Measurements from ENCODE around the gene DIP2A. TPM values are rescaled to one million over a fixed set of nuclear protein-coding genes. Genes with fewer than 3 reads are reported as not detected.

The DIP2A gene
- total RNA-seq, 2 donors from 2014 or later: 44.2 to 82.2 TPM

DNA sequence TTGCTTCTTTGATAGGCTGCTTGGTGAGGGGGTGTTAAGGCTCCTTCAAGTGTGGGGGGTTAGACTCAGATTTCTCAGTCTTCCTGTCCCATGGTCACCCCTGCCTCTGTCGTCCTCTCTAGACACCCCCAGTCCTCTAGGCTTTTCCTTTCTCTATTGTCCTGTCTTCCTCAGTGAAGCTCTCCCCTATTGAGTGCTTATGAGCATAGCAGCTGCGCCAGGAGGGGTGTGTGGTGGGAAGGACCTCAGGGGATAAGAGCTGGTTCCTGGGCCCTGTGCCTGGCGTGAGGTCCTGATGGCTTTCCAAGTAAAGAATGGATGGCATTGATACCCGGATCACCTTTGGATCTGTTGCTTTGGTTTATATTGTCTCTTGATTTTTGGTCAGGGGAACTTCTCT, 69.1 kb downstream of the DIP2A start:
- Histone ChIP-seq H3K9me3 (no peaks in the 10 kb centered on the region), H3K4me3 (no peak overlapping the region), H3K36me3 (no peaks in the 10 kb centered on the region), H3K27me3 (replicated peaks; ENCODE audit: insufficient read depth) (no peaks in the 10 kb centered on the region), H3K4me1 (replicated peaks) (no peaks in the 10 kb centered on the region), H3K27ac (no peak overlapping the region)
- DNase-seq (ENCODE audit: low spot score): no peak
- TF ChIP-seq POLR2AphosphoS5 (IDR thresholded peaks at IDR 0.05): no peak
- WGBS: 93% methylated on average over 4 of the region's 4 CpGs
- intact Hi-C loops (cut with DNase I): no loop called here

GRCh38 chr21:46532080-46532479, 73.4 kb downstream of the DIP2A start:
- Histone ChIP-seq H3K27ac (no peak overlapping the region), H3K27me3 (replicated peaks; ENCODE audit: insufficient read depth) (no peaks in the 10 kb centered on the region), H3K4me1 (replicated peaks) (no peaks in the 10 kb centered on the region), H3K4me3 (no peak overlapping the region), H3K9me3 (no peaks in the 10 kb centered on the region), H3K36me3 (no peaks in the 10 kb centered on the region)
- intact Hi-C loops (cut with DNase I): no loop called here
- TF ChIP-seq, protein P1, sequence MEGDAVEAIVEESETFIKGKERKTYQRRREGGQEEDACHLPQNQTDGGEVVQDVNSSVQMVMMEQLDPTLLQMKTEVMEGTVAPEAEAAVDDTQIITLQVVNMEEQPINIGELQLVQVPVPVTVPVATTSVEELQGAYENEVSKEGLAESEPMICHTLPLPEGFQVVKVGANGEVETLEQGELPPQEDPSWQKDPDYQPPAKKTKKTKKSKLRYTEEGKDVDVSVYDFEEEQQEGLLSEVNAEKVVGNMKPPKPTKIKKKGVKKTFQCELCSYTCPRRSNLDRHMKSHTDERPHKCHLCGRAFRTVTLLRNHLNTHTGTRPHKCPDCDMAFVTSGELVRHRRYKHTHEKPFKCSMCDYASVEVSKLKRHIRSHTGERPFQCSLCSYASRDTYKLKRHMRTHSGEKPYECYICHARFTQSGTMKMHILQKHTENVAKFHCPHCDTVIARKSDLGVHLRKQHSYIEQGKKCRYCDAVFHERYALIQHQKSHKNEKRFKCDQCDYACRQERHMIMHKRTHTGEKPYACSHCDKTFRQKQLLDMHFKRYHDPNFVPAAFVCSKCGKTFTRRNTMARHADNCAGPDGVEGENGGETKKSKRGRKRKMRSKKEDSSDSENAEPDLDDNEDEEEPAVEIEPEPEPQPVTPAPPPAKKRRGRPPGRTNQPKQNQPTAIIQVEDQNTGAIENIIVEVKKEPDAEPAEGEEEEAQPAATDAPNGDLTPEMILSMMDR (IDR thresholded peaks at IDR 0.05): no peak
- TF ChIP-seq POLR2A (IDR thresholded peaks at IDR 0.05) (no peak), POLR2AphosphoS5 (IDR thresholded peaks at IDR 0.05) (no peak)
- WGBS: 86% methylated on average over 7 of the region's 7 CpGs
- DNase-seq (ENCODE audit: low spot score): no peak

DNA sequence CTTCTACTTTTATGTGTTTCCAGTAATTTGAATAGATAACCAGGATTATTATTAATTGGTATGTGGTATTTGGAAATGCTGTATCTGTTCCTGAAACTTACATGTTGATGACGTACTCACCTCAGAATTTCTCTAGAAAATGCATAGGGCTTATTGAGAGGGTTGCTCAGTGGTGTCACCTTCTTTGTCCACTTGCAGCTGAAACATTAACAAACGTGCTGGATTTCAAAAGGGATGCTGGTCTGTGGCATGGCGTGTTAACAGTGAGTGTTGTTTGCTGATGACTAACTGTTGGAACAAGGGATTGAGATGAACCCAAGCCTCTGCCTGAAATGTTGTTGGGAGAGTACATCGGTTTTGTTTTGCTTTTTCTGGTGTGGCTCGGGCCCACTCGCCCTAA, 78.3 kb downstream of the DIP2A start:
- H3K27ac ChIP-seq: no peak overlapping the region
- 90% methylated on average over 6 of the region's 6 CpGs for WGBS
- no peak for DNase-seq (ENCODE audit: low spot score)
- no peaks in the 10 kb centered on the region for H3K27me3 ChIP-seq (replicated peaks; ENCODE audit: insufficient read depth)
- H3K4me1 ChIP-seq (replicated peaks): no peaks in the 10 kb centered on the region
- intact Hi-C loops (cut with DNase I): no loop called here
- no peaks in the 10 kb centered on the region for H3K9me3 ChIP-seq
- H3K4me3 ChIP-seq: no peak overlapping the region
- TF ChIP-seq, protein P1 (IDR thresholded peaks at IDR 0.05): no peak
- no peak for TF ChIP-seq POLR2A (IDR thresholded peaks at IDR 0.05)
- no peak for TF ChIP-seq POLR2AphosphoS5 (IDR thresholded peaks at IDR 0.05)
- H3K36me3 ChIP-seq: peaks cover 0 to 8% of the 10 kb centered on the region in 2 donors

DNA sequence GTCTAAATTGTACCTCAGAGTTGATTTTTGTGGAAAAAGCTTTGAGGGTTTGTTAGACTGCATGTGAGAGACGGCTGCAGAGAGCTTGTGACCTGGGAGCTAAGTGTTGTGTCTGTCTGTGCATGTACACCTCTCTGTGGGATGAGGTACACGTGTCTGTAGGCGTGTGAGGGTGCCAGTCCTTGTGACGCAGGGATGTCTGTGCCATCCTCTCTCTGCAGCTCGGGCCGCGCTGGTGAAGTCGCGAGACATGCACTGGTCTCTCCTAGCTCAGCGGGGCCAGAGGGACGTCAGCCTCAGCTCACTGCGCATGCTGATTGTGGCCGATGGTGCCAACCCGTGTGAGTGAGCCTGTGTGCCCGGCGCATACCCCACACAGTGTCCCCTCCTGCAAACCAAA, 79.6 kb downstream of the DIP2A start:
- no peak overlapping the region for H3K27ac ChIP-seq
- TF ChIP-seq POLR2AphosphoS5 (IDR thresholded peaks at IDR 0.05): no peak
- no peak for TF ChIP-seq POLR2A (IDR thresholded peaks at IDR 0.05)
- TF ChIP-seq, protein P1 (IDR thresholded peaks at IDR 0.05): no peak
- peaks cover 7 to 8% of the 10 kb centered on the region in 2 donors for H3K36me3 ChIP-seq
- no peaks in the 10 kb centered on the region for H3K9me3 ChIP-seq
- 94% methylated on average over 15 of the region's 16 CpGs for WGBS
- no peak overlapping the region for H3K4me3 ChIP-seq
- H3K27me3 ChIP-seq (replicated peaks; ENCODE audit: insufficient read depth): no peaks in the 10 kb centered on the region
- DNase-seq (ENCODE audit: low spot score): no peak
- intact Hi-C loops (cut with DNase I): no loop called here
- no peaks in the 10 kb centered on the region for H3K4me1 ChIP-seq (replicated peaks)

DNA sequence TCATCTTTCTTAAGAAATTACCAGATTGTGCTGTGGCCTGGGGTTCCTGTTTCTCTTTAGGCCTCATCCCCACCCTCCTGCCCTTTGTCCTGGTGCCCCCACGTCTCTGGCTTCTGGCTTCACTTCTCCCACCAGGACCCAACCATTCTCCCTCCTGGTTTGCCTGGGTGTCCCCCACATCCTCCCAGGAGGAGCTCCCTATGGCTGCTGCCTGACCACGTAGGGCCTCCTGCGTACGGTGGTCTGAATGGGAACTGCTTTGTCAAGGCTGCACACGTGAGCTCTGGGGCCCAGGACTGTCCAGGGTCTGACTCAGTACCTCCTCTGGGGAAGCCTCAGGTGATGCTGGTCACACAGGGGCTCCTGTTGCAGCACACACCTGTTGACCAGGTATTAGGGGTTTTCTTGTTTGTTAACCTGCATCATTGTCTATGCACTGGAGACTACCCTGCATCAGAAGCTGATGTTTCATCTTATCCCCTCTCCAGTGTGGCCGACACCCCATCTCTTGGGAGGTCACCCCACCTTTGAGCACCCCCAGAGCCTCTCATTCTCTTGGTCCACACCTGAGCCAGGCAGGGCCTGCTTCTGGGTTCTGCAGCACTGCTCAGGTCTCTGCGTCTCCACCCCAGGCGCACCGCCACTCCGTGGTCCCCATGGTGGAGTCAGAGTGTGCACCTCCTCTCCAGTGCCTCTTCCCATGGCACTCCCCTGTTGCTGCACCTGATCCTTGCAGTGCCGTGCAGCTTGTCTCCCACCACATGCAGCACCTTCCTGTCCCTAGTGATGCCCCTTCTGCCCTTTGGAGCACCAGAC, 80.4 kb downstream of the DIP2A start:
- H3K27me3 ChIP-seq (replicated peaks; ENCODE audit: insufficient read depth): no peaks in the 10 kb centered on the region
- no peak overlapping the region for H3K4me3 ChIP-seq
- intact Hi-C loops (cut with DNase I): no loop called here
- no peaks in the 10 kb centered on the region for H3K4me1 ChIP-seq (replicated peaks)
- 98% methylated on average over 11 of the region's 11 CpGs for WGBS
- TF ChIP-seq POLR2A (IDR thresholded peaks at IDR 0.05) (no peak), POLR2AphosphoS5 (IDR thresholded peaks at IDR 0.05) (no peak)
- TF ChIP-seq, protein P1 (IDR thresholded peaks at IDR 0.05): no peak
- DNase-seq (ENCODE audit: low spot score): no peak
- H3K36me3 ChIP-seq: peaks cover 8% of the 10 kb centered on the region in 2 donors
- H3K27ac ChIP-seq: no peak overlapping the region
- no peaks in the 10 kb centered on the region for H3K9me3 ChIP-seq
